ENCODE data around the gene ANO6. TPM values are rescaled to one million over a fixed set of nuclear protein-coding genes. Genes with fewer than 3 reads are reported as not detected.

Gene ANO6
- total RNA-seq, 1 donor from 2014 or later = 46.2 TPM

DNA sequence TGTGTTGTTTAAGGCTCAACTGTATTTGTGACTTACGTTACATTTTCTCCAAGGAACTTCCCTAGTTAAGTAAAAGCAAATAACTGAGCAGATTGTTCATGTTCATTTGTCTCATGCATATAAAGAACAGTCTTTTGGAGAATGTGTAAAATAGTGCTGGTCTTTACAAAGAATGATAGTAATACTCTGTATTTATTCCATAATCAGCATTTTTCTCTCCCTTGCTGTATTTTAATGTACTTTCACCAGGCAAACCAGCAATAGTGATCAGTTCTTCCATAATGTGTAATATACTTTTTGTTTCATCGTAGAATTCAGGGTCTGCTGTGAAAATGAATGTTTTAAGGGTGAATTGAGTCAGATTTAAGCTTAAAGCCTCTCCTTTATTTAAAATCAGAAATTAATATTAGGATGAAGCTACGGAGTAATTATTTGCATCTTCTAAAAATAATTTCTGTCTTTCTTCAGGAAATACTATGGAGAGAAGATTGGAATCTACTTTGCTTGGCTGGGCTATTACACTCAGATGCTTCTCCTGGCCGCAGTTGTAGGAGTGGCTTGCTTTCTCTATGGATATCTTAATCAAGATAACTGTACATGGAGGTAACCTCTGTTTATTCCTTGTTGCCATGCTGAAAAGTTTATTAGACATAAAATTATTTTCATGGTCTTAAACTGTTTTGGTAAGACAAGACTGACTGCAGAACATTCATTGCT is 141.1 kb downstream of the ANO6 start:
- DNase-seq = no peak
- TF ChIP-seq, protein P1, sequence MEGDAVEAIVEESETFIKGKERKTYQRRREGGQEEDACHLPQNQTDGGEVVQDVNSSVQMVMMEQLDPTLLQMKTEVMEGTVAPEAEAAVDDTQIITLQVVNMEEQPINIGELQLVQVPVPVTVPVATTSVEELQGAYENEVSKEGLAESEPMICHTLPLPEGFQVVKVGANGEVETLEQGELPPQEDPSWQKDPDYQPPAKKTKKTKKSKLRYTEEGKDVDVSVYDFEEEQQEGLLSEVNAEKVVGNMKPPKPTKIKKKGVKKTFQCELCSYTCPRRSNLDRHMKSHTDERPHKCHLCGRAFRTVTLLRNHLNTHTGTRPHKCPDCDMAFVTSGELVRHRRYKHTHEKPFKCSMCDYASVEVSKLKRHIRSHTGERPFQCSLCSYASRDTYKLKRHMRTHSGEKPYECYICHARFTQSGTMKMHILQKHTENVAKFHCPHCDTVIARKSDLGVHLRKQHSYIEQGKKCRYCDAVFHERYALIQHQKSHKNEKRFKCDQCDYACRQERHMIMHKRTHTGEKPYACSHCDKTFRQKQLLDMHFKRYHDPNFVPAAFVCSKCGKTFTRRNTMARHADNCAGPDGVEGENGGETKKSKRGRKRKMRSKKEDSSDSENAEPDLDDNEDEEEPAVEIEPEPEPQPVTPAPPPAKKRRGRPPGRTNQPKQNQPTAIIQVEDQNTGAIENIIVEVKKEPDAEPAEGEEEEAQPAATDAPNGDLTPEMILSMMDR (IDR thresholded peaks at IDR 0.05; ENCODE audit: borderline replicate concordance) = no peak
- Histone ChIP-seq H3K36me3 (peaks cover 27% of the 10 kb centered on the region), H3K4me1 (peaks cover 44% of the 10 kb centered on the region), H3K9me3 (replicated peaks) (peaks cover 7% of the 10 kb centered on the region), H3K27me3 (ENCODE audit: low read depth) (no peaks in the 10 kb centered on the region), H3K4me3 (no peak overlapping the region), H3K27ac (replicated peaks) (peak overlapping the region; percentile 73)
- intact Hi-C loops (cut with micrococcal nuclease) = no loop called here

DNA sequence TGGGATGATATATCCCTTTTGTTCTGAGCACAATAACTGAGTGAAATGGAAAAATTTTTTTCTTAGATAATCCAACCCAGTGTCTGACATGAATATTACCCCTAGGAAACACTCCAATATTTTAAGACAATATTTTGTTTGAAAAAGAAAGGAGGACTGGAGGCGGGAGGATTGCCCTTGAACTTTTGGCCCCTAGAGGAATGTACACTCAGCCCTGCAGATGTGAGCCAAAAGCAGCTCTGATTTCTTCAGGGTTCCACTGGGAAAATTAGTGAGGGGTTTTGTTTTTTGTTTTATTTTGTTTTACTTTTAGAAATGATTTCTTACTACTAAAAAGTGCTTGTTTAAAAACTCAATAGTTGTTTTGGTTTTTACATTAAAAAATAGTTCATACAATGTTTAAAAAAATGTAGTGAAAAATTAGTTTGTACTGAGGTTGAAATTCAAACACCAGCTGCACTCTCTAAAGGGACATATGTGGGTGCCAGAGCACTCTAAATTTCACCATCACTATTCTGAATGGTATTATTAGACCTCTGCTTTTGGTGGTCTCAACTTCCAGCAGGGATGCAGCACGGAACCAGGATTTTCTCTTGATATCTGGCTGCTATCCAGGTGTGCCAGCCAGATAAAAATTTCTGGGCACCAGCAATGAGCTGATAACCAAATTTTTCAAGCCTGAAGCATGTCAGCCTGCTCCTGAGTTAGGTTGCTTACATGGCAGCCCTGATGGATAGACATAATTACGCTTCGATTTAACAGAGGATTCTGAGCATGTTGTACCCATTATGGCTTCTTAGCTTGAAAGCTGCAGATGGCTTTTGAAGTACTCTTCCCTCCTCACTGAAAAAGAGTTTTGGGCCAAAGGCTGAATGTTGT is 141.9 kb downstream of the ANO6 start:
- H3K4me1 ChIP-seq = peaks cover 44% of the 10 kb centered on the region
- H3K9me3 ChIP-seq (replicated peaks) = peaks cover 15% of the 10 kb centered on the region
- H3K4me3 ChIP-seq = no peak overlapping the region
- H3K27ac ChIP-seq (replicated peaks) = peak overlapping the region; percentile 73
- no peaks in the 10 kb centered on the region for H3K27me3 ChIP-seq (ENCODE audit: low read depth)
- peak; percentile 21 for DNase-seq
- intact Hi-C loops (cut with micrococcal nuclease) = no loop called here
- peaks cover 34% of the 10 kb centered on the region for H3K36me3 ChIP-seq
- TF ChIP-seq, protein P1 (IDR thresholded peaks at IDR 0.05; ENCODE audit: borderline replicate concordance) = no peak

DNA sequence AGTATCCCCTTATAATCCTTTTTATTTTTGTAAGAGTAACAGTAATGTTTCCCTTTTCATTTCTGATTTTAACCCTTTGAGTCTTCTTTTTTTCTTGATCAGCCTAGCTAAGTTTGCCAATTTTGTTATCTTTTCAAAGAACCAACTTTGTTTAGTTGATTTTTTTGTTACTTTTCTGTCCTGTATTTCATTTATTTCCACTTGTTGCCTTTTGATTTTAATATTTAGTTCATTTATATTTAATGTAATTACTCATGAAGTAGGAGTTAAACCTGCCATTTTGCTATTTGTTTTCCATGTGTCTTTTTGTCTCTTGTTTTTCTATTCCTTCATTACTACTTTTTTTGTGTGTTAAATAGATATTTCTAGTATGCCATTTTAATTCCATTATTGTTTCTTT is 146.4 kb downstream of the ANO6 start:
- Histone ChIP-seq H3K36me3 (peaks cover 43% of the 10 kb centered on the region), H3K27ac (replicated peaks) (no peak overlapping the region), H3K27me3 (ENCODE audit: low read depth) (no peaks in the 10 kb centered on the region), H3K4me1 (peaks cover 15% of the 10 kb centered on the region), H3K4me3 (no peak overlapping the region), H3K9me3 (replicated peaks) (peaks cover 39% of the 10 kb centered on the region)
- DNase-seq = no peak
- intact Hi-C loops (cut with micrococcal nuclease) = no loop called here
- TF ChIP-seq, protein P1 (IDR thresholded peaks at IDR 0.05; ENCODE audit: borderline replicate concordance) = no peak

DNA sequence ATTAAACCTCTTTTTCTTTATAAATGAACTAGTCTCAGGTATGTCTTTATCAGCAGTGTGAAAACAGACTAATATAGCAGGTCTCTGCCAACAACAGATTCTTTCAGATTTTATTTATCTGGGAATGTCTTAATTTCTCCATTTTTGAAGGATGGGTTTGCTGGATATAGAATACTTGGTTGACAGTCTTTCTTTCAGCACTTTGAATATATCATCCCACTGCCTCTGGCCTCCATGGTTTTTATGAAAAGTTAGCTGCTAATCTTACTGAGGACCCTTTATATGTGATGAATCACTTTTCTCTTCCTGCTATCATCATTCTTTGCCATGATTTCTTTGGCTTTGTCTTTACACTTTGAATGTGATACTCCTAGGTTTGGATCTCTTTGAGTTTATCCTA is 148.0 kb downstream of the ANO6 start:
- TF ChIP-seq, protein P1 (IDR thresholded peaks at IDR 0.05; ENCODE audit: borderline replicate concordance) = no peak
- H3K9me3 ChIP-seq (replicated peaks) = peaks cover 39% of the 10 kb centered on the region
- DNase-seq = no peak
- no peaks in the 10 kb centered on the region for H3K27me3 ChIP-seq (ENCODE audit: low read depth)
- H3K4me1 ChIP-seq = no peaks in the 10 kb centered on the region
- no peak overlapping the region for H3K4me3 ChIP-seq
- H3K27ac ChIP-seq (replicated peaks) = no peak overlapping the region
- intact Hi-C loops (cut with micrococcal nuclease) = no loop called here
- H3K36me3 ChIP-seq = peaks cover 54% of the 10 kb centered on the region

DNA sequence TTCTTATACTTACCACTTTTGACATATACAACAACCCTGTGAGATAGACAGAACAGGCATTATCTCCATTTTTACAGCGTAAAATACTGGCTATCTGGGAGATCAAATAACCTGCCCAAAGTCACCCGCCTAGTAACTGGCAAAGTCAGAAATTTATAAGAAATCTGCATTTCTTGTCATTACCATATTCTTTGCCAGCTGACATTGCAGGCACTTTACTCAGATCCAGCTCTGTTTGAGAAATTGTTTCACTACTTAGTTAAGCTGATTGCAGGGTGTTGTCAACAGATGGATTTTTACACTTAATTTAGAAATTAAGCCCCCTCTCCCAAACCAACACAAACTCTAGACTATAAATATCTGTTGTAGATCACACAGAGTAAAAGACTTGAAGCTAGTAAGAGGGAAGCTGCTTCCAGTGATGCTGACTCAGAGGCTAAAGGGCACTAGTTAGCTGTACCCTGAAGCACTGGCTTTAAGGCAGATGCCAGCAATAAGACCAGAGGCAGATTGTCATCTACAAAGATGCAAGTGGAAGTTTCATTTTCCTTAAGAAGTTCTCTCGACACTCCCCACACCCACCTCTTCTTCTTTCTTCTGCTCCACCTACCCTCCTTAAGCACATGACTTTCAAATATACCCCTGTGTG is 153.1 kb downstream of the ANO6 start:
- H3K4me3 ChIP-seq = no peak overlapping the region
- H3K27me3 ChIP-seq (ENCODE audit: low read depth) = no peaks in the 10 kb centered on the region
- H3K4me1 ChIP-seq = no peaks in the 10 kb centered on the region
- DNase-seq = no peak
- intact Hi-C loops (cut with micrococcal nuclease) = no loop called here
- H3K36me3 ChIP-seq = peaks cover 41% of the 10 kb centered on the region
- TF ChIP-seq, protein P1 (IDR thresholded peaks at IDR 0.05; ENCODE audit: borderline replicate concordance) = no peak
- H3K9me3 ChIP-seq (replicated peaks) = peaks cover 12% of the 10 kb centered on the region
- H3K27ac ChIP-seq (replicated peaks) = no peak overlapping the region

All from left ventricle myocardium inferior (tissue), 1 donor.